ACHN (cell line): ENCODE measurements around the gene TPM1.
"Not testable (repeated sequence)": the region's sequence is repeated elsewhere in the genome, so short reads cannot be mapped to it uniquely, and the experiment has no call there.

Source experiments
- DNase-seq: peaks from one replicate; pipeline ENCODE4 v3.0.0-alpha.2; 2015
- in situ Hi-C: cut with HindIII; loops from 2 replicates; pipeline ENCODE4 v1.10.0; 2017; ENCODE audit warnings: low sequenced_read_pairs, low pct_ligation_motif_present, low pct_unique_long_range_greater_than_20kb

Gene TPM1

GRCh38 chr15:63080634-63081250 lies 38.2 kb downstream of the TPM1 start:
- no peak for DNase-seq
- in situ Hi-C loops: no loop called here

GRCh38 chr15:63082366-63082765 lies 39.8 kb downstream of the TPM1 start:
- no peak for DNase-seq
- in situ Hi-C loops: no loop called here

- no peak for DNase-seq
Measured at GRCh38 chr15:63083044-63083443, 40.5 kb downstream of the TPM1 start.

GRCh38 chr15:63083541-63083940 lies 41.0 kb downstream of the TPM1 start:
- DNase-seq: no peak
- in situ Hi-C loops: no loop called here

More at GRCh38 chr15:63083044-63083443, 40.5 kb downstream of the TPM1 start:
- in situ Hi-C loops: no loop called here

GRCh38 chr15:63084806-63085205 lies 42.3 kb downstream of the TPM1 start:
- DNase-seq: no peak
- in situ Hi-C loops: no loop called here

- in situ Hi-C loops: no loop called here
- no peak for DNase-seq
Measured at GRCh38 chr15:63085289-63085688, 42.7 kb downstream of the TPM1 start.

GRCh38 chr15:63086271-63086670 lies 43.7 kb downstream of the TPM1 start:
- DNase-seq: no peak
- in situ Hi-C loops: no loop called here

- in situ Hi-C loops: no loop called here
Measured at GRCh38 chr15:63086947-63087346, 44.4 kb downstream of the TPM1 start.

GRCh38 chr15:63088533-63089245 lies 46.1 kb downstream of the TPM1 start:
- in situ Hi-C loops: no loop called here
- DNase-seq: peak; percentile 56

More at GRCh38 chr15:63086947-63087346, 44.4 kb downstream of the TPM1 start:
- no peak for DNase-seq

GRCh38 chr15:63089260-63090043 lies 46.9 kb downstream of the TPM1 start:
- DNase-seq: peak; percentile 80
- in situ Hi-C loops: no loop called here

GRCh38 chr15:63090472-63090871 lies 47.9 kb downstream of the TPM1 start:
- no peak for DNase-seq
- in situ Hi-C loops: no loop called here

- in situ Hi-C loops: no loop called here
Measured at GRCh38 chr15:63090887-63091286, 48.3 kb downstream of the TPM1 start.

GRCh38 chr15:63091679-63092446 lies 49.3 kb downstream of the TPM1 start:
- DNase-seq: no peak
- in situ Hi-C loops: no loop called here

More at GRCh38 chr15:63090887-63091286, 48.3 kb downstream of the TPM1 start:
- DNase-seq: no peak

GRCh38 chr15:63093486-63094205 lies 51.1 kb downstream of the TPM1 start:
- peak; percentile 76 for DNase-seq
- in situ Hi-C loops: no loop called here

- in situ Hi-C loops: no loop called here
- DNase-seq: peak; percentile 71
Measured at GRCh38 chr15:63094495-63094931, 52.0 kb downstream of the TPM1 start.

GRCh38 chr15:63096178-63096577 lies 53.6 kb downstream of the TPM1 start:
- DNase-seq: no peak
- in situ Hi-C loops: no loop called here

- in situ Hi-C loops, DNase-seq: not testable (repeated sequence)
Measured at GRCh38 chr15:63098901-63099300, 56.4 kb downstream of the TPM1 start.

- in situ Hi-C loops, DNase-seq: not testable (repeated sequence)
Measured at GRCh38 chr15:63099581-63099980, 57.0 kb downstream of the TPM1 start.
